Fibroblast of lung (primary cell): ENCODE results near the gene SLC16A3. TPM values are rescaled to one million over a fixed set of nuclear protein-coding genes. Genes with fewer than 3 reads are reported as not detected.

Source experiments
- DNase-seq, 2 donors: peaks; one replicate each; pipeline versions ENCODE4 v3.0.0 to v3.0.0-alpha.2; 2010; ENCODE audit warnings: low read depth in 2 of 2
- H2AFZ ChIP-seq: 2 replicates; pipeline ENCODE4 v1.5.1; 2012; ENCODE audit warnings: low read length, control low read depth, inconsistent platforms
- H3K27ac ChIP-seq: 2 replicates; pipeline ENCODE4 v1.5.1; 2011; ENCODE audit warnings: low read length, control low read depth; ENCODE audit not compliant: insufficient read depth
- H3K27me3 ChIP-seq: 2 replicates; pipeline ENCODE4 v1.5.1; 2011; ENCODE audit warnings: mild to moderate bottlenecking, low read length; ENCODE audit not compliant: control insufficient read depth, insufficient read depth
- H3K36me3 ChIP-seq: 2 replicates; pipeline ENCODE4 v1.5.1; 2011; ENCODE audit warnings: low read length; ENCODE audit not compliant: control insufficient read depth, insufficient read depth
- H3K4me1 ChIP-seq: 2 replicates; pipeline ENCODE4 v1.5.1; 2011; ENCODE audit warnings: low read length; ENCODE audit not compliant: control insufficient read depth, insufficient read depth; ENCODE audit errors: extremely low read depth
- H3K4me2 ChIP-seq: 2 replicates; pipeline ENCODE4 v1.5.1; 2011; ENCODE audit warnings: low read length, control low read depth; ENCODE audit not compliant: insufficient read depth; ENCODE audit errors: extremely low read depth
- H3K4me3 ChIP-seq, 4 experiments: fragments of 200-600 bp in 1 of 4; sonication (generic) in 1 of 4; replicated peaks in 1 of 4; 2 replicates each; pipeline ENCODE4 v1.5.1; 2011 to 2016; ENCODE audit warnings: low read length in 4 of 4, low read depth in 3 of 4, mild to moderate bottlenecking in 3 of 4, control low read depth in 2 of 4, inconsistent platforms in 1 of 4, mixed read lengths in 1 of 4; ENCODE audit not compliant: insufficient read depth in 1 of 4; ENCODE audit errors: control extremely low read depth in 1 of 4
- H3K79me2 ChIP-seq: 2 replicates; pipeline ENCODE4 v1.5.1; 2012; ENCODE audit warnings: mild to moderate bottlenecking, low read length, inconsistent platforms; ENCODE audit not compliant: control insufficient read depth, insufficient read depth
- H3K9ac ChIP-seq: 2 replicates; pipeline ENCODE4 v1.5.1; 2011; ENCODE audit warnings: mild to moderate bottlenecking, low read length, control low read depth; ENCODE audit not compliant: insufficient read depth
- H3K9me3 ChIP-seq: 2 replicates; pipeline ENCODE4 v1.5.1; 2012; ENCODE audit warnings: low read depth, low read length; ENCODE audit not compliant: control insufficient read depth, insufficient read depth
- H4K20me1 ChIP-seq: 2 replicates; pipeline ENCODE4 v1.5.1; 2011; ENCODE audit warnings: low read length; ENCODE audit not compliant: control insufficient read depth, insufficient read depth; ENCODE audit errors: extremely low read depth
- CTCF ChIP-seq, 2 donors: IDR thresholded peaks in 1 of 2; conservative IDR thresholded peaks in 1 of 2; 1 replicate in 1 of 2; 2 replicates in 1 of 2; pipeline ENCODE4 v1.5.1; 2011 to 2012; ENCODE audit warnings: low read length in 2 of 2, control low read depth in 1 of 2, inconsistent platforms in 1 of 2, low read depth in 1 of 2, mild to moderate bottlenecking in 1 of 2
- EZH2 ChIP-seq: IDR thresholded peaks from 2 replicates; pipeline ENCODE4 v1.5.1; 2012; ENCODE audit warnings: low read length, control low read depth, mild to moderate bottlenecking; ENCODE audit errors: missing control alignments
- polyA plus RNA-seq, 2 donors: library from polyadenylated mRNA; depleted of rRNA in 1 of 2; stranded (reverse) in 1 of 2; unstranded in 1 of 2; fragments of >200 nt; gene quantifications; 2 replicates each; pipeline ENCODE4 v1.2.1, GENCODE V29; 2011 to 2012; ENCODE audit warnings: missing spikeins in 1 of 2
- total RNA-seq: library from RNA; depleted of rRNA; stranded (reverse); fragments of >200 nt; gene quantifications from 2 replicates; pipeline ENCODE4 v1.2.1, GENCODE V29; 2014

The SLC16A3 gene
- total and polyA plus RNA-seq, 2 donors (not counting 1 experiment from before 2014, with no cell fraction given) = 71.0 to 107 TPM

GRCh38 chr17:82224666-82225065, 4.2 kb upstream of the SLC16A3 start:
- Histone ChIP-seq H3K27ac (no peak overlapping the region), H3K4me2 (no peak overlapping the region), H3K79me2 (peaks cover 7% of the 10 kb centered on the region), H3K9me3 (no peaks in the 10 kb centered on the region), H3K9ac (no peak overlapping the region), H3K36me3 (no peaks in the 10 kb centered on the region), H3K4me1 (no peaks in the 10 kb centered on the region), H3K4me3 (no peak overlapping the region), H2AFZ (no peak overlapping the region), H4K20me1 (no peaks in the 10 kb centered on the region), H3K27me3 (no peaks in the 10 kb centered on the region)
- DNase-seq = no peak
- TF ChIP-seq CTCF (conservative IDR thresholded peaks at IDR 0.05 in 1 of 2, IDR thresholded peaks at IDR 0.05 in 1 of 2; ENCODE audit: low read depth in 1 of 2, low read length in 2 of 2) = no peak
- TF ChIP-seq EZH2 = no peak

- DNase-seq = no peak
Measured at GRCh38 chr17:82225368-82226029, 3.3 kb upstream of the SLC16A3 start.

More at GRCh38 chr17:82225368-82226029, 3.3 kb upstream of the SLC16A3 start:
- H3K9me3 ChIP-seq = no peaks in the 10 kb centered on the region
- H3K27me3 ChIP-seq = no peaks in the 10 kb centered on the region
- H2AFZ ChIP-seq = no peak overlapping the region
- H3K36me3 ChIP-seq = no peaks in the 10 kb centered on the region
- H4K20me1 ChIP-seq = no peaks in the 10 kb centered on the region
- H3K27ac ChIP-seq = no peak overlapping the region
- H3K4me3 ChIP-seq = no peak overlapping the region
- peaks cover 3% of the 10 kb centered on the region for H3K4me1 ChIP-seq
- no peak for TF ChIP-seq CTCF (conservative IDR thresholded peaks at IDR 0.05 in 1 of 2, IDR thresholded peaks at IDR 0.05 in 1 of 2; ENCODE audit: low read depth in 1 of 2, low read length in 2 of 2)
- no peak for TF ChIP-seq EZH2
- peaks cover 15% of the 10 kb centered on the region for H3K79me2 ChIP-seq
- no peak overlapping the region for H3K4me2 ChIP-seq
- no peak overlapping the region for H3K9ac ChIP-seq
